RKO (cell line): Measurements from ENCODE around the gene MXD1.

ENCODE experiments used
- DNase-seq: peaks from one replicate; pipeline ENCODE4 v3.0.0-alpha.2; 2016; ENCODE audit warnings: low spot score

Gene MXD1

DNA sequence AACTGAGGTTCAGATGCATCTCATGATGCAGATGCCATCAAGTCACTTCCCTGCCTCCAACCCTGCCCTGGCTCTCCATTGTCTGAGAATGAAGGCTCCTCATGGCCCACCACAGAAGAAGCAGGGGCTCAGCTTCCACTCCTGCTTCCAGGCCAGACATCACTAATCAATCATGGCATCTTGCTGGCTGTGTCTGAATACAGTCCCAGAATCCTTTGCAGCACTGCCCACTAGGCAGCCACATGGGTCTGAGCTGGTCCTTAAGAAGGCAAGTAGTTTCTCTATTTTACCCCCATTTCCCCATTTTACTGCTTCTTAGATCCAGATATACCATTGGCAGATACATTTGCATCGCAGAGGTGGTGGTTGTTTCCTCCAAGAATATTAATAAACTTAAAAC is 39.2 kb downstream of the MXD1 start:
- no peak for DNase-seq

DNA sequence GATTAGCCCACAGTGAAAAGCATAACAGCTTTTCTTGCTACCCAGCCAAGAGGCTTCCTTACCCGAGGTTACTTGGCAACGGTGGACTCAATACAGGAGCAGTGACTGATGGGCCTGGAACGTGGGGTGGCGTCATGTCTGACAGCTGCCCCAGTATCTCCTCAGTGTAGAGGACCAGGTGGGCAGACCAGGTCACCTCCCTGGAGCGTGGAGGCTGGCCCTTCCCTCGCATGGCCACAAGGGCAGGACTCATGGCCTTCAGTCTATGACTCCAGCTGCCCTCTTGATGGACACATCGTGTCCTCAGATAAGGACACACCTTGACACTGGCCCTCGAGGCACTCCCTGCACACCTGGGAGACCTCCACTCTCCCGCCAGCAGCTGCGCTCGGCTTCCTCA is 40.1 kb downstream of the MXD1 start:
- DNase-seq = no peak

DNA sequence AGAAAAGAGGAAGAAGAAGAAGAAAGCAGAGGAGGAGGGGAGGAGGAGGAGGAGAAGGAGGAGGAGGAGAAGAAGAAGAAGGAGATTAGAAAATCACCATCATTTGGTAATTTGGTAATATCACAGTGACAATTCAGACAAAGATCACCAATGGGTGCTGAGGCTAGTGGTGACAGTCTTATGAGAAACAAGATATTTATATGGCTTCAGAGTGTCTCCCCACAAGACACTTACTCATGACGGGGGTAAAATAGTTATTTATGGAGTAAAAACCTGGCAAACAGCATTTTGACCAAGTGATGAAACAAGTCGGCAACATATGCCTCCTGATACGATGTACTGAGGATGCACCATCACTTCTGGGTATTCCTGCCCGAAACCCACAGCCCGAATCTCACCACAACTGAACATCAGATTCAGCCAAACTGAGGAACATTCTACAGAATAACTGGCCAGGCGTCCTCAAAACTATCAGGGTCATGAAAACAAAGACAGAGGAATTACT is 41.6 kb downstream of the MXD1 start:
- no peak for DNase-seq

DNA sequence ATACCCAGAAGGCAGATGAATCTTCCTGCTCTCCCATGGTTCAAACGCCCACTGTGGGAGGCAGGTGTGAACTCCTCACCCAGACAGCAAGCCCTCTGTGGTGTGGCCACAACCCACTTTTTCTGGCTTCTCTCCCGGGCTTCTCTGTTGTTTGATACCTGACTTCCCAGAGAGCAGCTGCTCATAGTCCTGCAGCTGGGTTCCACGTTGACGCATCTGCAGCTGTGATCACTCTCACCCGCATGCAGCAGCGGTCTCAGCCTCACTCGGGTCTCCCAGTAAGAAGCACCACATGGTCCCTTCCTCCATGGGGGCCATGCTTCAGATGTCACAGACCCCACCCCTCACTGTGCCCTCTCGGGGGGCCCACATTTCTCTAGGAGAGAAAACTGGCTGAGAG is 43.1 kb downstream of the MXD1 start:
- DNase-seq = no peak

DNA sequence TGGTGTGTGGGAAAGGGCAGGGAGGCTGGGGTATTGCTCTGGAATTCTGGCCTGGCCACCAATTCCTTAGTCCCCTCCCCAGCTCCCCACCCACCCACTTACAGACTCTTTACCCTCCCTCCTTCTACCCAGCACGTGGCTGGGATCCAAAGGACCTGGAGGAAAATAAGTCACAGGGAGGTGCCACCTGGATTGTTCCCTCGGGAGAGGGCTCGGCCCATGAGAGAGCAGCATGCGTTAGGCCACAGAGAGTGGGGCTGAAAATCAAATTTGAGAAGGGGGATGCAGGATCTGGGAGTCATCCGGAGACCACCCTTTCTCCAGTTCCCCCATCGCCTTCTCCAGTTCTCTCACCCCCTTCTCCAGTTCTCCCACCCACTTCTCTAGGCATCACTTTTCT is 43.6 kb downstream of the MXD1 start:
- no peak for DNase-seq

DNA sequence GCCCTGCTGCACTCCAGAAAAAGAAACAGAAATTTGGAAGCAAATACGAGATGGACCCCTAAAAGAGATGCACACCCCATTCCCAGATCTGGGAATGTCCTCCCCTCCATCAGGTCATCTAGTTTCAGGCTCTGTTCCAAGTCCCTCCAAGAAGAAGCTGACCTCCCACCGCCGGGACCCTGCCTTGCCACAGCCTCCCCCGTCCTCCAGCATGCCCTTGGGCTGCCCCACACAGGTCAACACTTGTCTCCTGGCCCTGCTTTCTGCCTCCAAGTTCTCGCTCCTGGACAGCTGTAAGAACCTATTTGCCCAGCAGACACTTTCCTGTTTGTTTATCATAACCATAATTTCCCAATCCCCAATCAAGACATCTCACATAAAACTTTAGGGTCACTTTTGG is 44.5 kb downstream of the MXD1 start:
- no peak for DNase-seq

DNA sequence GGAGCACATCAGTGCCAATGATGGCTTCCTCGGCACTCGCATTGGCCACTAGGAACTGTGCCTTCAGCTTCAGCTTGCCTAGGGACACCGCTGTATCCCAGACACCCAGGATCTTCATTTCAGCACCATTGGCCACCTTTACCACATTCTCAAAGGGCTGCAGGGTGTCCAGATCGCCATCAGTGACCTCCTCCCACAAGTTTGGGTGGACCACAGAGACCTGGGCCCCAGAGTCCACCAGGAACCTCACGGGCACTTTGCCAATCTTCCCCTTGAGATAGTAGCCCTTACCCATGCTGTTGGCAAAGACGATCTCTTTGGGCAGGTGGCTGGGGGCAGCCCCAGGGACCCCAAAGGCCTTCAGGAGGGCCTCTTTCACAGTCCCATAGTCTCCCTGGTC is 45.9 kb downstream of the MXD1 start:
- no peak for DNase-seq

DNA sequence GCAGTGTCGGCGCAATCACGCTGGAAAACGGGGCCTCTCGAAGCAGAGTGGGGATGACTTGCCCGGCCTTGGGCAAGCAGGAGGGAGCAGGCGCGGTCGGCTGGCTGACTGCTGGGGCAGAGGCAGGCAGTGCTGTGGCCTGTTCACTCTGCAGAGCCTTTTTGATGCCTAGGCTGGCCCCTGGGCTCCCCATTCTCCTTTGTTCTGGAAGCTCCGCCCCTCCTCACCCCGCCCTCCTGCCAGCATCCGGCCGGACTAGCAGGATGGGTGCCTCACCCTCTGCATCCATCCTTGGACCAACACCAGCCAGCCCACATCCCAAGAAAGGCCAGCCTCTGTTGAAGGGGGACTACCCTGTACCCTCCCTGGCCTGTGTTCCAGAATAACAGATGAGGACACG is 46.6 kb downstream of the MXD1 start, which contains the start of gene ASPRV1:
ASPRV1 (minus strand) TSS at position 136 of the 400 bp plus-strand sequence. CDS start 195 bp downstream, outside the sequence.
- DNase-seq = no peak

DNA sequence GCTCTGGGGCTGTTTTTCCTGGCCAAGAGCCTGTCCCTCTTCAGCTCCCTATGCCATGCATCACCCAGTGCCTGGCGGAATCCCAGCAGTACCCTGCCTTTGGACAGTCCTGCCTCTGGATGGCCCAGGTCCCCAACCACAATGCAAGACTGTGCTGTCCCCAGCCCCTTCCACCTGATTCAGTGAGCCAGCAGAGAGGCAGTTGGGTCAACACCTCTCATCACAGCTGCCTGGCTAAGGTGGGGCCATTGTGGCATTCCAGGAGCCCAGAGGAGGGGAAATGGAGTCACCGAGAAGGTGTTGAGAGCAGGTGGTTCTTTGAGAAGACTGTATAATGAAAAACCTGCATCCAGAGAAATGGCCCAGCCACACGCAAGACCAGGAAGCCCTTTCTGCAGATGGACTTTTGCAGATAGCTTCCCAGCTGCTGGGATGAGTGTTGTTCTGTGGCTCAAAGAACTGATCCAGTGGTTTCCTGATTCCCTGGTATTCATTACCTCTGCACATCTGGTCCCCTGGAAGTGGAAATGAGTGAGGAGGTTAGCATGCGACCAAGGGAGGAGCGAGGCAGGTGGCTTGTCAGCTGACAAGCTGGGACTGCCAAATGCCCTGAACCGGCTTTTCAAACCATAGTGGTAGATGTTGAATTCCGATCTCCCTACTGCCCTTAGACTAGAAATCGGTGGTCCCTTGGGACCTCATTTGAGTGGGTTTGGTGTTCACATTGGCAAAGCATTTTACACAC is 48.2 kb downstream of the MXD1 start:
- no peak for DNase-seq

DNA sequence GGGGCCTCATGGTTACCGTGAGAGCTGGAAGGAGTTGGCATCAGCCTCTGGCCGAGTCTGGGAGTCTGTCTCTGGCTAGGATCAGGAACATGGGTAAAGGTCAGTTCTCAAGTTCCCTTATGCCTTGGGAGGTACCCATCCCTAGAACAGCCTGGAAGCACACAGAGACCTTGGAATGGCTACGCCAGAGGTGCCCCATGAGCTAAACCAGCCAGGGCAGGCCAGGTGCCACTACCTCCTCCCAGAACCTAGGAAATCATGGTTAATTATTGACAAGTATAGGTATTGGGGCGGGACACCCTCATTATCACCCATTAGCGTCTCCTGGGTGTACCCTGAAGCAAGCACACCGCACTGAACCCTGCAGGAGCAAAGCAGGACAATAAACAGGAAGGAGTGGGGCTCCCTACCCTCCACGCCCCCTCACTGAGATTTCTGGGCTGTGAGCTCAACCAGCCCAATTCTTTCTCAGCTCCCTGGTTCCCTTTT is 49.5 kb downstream of the MXD1 start:
- no peak for DNase-seq

DNA sequence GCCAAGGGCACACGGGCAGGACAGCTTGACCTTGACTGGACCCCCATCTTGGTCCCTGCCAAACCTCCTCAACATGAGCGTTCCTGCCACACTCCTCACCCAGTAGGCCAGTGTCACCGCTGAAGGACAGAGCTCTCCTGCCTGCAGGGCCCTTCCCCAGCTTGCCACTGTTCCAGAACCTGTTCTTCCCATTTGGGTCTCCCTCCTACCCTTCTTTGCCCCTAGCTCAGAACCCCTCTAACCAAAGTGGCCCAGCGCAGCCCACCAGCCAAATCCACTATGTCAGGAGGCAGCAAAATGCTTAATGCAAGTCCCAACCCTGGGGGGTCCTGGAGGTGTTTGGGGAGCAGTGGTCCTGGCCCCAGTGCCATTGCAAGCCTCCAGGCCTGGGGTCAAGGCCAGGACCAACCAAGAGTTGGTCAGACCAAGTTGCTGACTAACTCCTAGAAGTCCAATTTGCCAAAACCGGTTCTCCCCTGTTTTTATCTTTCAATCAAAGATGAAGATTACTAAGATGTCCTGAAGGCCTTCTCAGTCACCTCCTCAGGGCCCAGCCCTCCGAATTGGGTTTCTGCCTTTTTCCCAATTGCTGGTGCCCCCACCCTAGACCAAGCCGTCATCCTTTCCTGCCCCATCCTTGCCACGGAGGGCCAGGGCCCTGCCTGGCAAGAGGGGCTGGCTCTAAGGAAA is 51.0 kb downstream of the MXD1 start:
- no peak for DNase-seq

DNA sequence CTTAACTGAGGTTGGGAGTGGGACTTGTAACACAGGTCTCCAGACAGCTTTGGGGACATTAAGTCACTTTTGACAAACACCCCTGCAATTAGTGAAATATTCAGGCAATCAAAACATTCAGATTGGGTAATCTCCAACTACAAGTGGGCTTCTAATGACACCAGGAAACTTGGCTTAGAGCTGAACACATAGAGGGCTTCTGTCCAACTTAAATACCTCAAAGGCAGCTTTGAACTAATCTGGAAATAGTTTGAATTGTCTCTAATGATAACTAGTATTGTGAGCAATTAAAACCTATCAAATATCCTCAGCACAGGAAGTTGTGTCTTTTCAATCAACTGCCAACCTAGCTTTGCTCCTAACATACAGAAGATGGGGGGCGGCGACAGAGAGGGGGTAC is 51.6 kb downstream of the MXD1 start:
- no peak for DNase-seq

DNA sequence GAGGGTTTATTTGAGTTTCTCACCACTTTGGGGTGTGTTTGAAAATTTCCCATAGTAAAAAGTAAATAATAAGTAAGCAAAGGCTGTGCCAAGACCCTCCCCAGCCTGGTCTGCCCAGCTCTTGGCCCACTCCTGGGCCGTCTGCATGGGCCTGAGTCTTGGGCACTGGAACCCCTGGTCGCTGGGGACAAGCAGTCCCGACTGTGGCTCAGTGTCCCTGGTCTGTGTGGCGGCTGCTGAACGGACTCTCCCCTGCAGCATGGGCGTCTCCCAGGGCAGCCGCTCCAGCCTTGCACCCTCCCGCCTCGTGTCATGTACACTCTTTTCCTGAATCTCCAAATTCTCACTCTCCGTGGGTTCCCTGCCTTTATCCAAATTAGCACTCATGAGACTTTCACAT is 53.7 kb downstream of the MXD1 start:
- DNase-seq = no peak

DNA sequence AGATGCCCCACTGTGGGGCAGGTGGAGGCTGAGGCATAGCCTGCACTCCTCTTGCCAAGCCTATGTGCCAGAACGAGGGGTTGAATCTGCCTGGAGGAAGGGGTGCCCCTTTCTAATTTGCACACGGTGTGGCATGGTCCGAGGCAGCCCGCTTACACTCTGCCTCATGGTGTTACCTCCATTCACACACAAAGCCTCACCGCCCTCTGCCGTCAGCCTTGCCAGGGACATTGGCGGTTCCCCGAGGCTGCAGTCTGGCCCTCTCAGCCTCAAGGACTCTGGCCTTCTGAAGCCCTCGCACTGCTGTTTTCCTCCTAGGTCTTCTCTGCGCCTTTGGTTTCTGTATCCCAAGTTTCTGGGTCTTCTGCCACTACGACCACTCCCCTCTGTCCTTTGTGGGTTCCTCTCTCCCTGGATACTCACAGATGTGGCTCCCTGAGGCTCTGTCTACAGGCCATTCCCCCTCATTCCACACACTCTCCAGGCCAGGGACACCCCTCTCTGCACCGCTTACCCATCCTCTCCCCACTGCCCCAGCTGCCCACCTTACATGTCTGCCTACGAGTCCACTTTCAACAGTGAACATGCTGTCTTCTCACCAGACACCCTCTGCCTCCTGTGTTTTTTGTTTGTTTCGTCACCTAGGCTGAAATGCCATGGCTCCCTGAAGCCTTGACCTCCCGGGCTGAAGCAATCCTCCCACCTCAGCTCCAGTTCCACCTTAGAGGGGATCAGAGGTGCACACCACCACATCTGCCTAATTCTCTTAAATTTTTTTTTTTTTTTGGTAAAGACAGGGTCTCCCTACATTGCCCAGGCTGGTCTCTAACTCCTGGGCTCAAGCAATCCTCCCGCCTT is 54.4 kb downstream of the MXD1 start:
- DNase-seq = no peak

DNA sequence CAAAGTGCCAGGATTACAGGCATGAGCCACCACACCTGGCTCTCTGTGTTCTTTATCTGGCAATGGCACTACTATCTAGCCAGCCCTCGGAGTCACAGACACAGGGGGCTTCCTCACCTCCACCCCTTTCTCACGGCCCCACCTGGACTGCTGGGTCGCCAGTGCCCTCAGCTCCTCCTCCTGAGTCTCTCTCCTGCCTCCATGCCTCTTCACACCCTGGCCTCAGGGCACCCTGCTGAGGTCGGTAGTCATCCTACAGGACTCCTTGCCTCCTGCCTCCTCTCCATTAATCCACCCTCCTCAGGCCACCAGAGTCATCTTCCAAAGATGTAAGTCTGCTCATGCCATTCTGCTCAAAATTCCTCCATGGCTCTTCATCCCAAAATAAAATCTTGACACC is 55.1 kb downstream of the MXD1 start:
- no peak for DNase-seq

DNA sequence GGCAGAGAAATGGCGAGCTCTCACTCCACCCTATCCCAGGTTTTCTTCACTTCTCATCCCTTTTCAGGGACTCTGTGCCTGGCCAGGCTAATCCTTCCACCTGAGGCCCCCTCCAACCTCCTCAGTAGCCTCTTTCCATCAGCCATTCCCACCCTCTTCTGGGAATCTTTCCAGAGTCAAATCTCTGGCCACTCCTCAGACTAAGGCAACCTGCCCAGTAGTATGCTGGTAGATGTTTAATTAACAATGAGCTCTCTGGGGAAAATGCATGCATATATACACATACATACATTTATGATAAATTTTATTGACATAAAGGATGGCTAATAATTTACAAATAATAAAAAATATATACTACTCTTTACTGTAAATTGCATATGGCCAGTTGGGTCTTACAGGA is 57.9 kb downstream of the MXD1 start:
- no peak for DNase-seq

DNA sequence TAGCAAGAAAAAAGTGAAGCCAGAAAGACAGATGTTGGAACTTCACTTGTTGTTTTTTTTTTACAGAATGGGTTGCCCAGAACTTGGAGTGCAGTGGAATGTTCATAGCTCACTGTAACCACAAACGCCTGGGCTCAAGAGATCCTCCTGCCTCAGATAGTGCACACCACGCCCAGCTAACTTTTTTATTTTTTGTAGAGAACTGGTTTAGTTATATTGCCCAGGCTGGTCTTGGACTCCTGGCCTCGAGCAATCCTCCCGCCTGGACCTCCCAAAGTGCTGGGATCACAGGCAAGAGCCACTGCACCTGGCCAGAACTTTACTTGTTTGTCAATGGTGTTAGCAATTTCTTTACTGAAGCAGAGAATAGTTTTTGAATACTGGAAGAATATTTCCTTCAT is 58.4 kb downstream of the MXD1 start:
- DNase-seq = no peak

DNA sequence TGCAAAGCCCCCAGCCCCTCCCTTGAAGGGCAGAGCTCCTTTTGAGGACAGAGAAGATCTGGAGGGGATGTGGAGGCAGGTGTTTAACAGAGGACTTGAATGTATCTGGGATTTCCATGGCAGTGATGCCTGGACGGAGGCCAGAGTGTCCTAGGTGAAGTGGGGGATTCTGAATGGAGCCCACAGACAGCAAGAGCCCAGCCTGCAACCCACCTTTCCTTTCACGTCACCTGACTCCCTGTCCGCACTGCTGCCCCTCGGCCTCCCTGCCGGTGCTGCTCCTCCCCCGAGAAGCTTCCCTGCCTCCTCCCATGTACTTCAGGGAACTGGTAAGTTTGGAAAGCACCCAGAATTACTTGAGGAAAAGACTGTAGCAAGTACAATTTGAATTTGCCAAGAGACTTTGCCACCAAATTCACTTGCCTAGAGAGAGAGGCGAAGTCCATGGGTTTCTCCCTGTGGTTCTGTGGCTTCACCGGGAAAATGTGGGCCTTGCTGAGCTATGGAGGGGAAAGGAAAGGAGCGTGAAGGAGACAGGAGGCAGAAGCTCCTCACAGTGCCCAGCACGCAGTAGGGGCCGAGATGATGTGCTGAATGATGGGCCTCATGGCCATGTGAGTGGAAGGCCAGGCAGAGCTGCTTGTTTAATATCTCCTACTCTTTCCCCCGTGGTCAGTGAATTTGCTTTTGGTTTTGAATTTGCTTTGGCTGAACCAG is 60.4 kb downstream of the MXD1 start:
- DNase-seq = no peak

DNA sequence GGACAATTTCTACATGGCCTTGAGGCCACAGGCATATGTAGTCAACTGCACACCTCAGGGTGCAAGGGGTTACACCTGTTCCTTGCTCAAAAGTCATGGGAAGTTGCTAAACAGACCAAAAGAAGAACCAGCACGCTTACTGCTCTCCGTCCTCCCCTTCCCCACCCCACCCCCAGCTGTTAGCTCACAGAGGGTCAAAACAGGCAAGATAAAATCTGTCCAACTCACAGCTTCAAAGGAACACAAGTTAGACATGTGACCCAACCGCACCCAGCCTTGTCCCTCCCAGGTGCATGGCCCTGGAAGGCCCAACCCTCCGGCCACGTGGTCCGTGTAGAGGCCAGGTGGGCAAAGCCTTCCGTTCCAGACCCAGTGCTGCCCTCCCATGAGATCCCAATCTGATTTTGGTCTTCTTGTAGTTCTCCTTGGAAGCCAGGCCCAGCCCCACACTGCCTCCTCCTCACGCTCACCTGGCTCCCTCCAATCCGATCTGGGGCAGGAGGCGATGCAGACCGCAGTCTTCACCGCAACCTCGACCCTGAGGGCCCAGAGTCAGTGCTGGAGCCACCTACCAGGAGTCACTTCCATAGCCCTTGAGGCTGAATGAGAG is 61.0 kb downstream of the MXD1 start:
- no peak for DNase-seq

DNA sequence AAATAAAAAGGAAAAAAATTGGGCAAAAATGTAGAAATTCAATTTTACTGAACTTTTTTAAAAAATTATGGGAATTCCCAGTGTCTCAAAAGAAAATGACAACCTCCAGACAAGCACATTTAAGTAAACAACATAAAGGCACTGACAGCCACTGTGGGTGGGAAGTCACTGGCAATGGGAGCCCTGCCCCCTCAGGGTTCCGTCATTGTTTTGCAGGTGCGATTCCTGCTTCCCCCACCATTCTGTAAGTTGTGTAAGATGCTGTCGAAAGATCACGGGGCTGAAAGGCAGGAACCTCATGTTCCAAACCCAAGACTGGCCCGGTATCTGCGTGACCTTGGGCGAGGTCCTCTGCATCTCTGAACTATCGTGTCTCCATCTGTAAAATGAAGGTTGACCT is 62.3 kb downstream of the MXD1 start:
- no peak for DNase-seq

DNA sequence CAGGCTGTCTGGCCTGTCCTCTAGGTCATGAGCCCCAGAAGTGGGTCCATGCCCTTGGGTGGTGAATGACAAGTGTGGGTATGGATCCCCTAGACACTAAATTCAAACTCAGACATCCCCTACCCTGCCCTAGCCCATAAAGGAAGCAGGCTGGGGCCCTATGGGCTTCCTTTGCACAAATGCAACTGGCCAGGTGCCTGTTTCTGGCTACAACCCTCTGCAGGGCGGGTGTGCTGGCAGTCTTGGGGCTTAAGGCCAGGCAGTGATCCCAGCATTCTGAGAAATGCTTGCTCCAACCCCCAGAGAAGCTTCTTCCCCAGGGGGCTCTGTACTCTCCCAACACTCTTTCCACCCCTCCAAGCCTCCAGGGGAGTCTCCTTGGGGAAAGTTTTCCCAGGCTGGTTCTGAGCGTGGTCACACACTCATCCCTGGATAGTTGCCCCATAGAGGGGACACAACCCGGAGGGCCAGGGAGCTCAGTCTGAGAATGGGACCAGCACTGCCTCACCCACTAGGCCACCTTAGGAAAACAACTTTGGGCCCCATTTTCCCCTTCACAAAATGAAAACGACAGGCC is 63.1 kb downstream of the MXD1 start:
- no peak for DNase-seq
